Thymus (tissue), 11 donors: Measurements from ENCODE around the gene NEGR1. TPM values are rescaled to one million over a fixed set of nuclear protein-coding genes. Genes with fewer than 3 reads are reported as not detected.
A peak's percentile ranks its signal among the peaks of the same experiment; 100 is the strongest.

Experiments used
- DNase-seq, 9 donors: peaks; one replicate each; pipeline ENCODE4 v3.0.0-alpha.2; 2013; ENCODE audit warnings: low spot score in 9 of 9, low read depth in 6 of 9, missing footprints in 1 of 9
- H3K27ac ChIP-seq, 2 donors: one replicate each; pipeline ENCODE4 v1.5.1; 2013; ENCODE audit warnings: control low read depth in 1 of 2, low read depth in 1 of 2, low read length in 1 of 2, mild to moderate bottlenecking in 1 of 2, moderate library complexity in 1 of 2
- H3K27me3 ChIP-seq, 2 donors: one replicate each; pipeline ENCODE4 v1.5.1; 2013; ENCODE audit warnings: low read length in 1 of 2; ENCODE audit not compliant: control insufficient read depth in 2 of 2, insufficient read depth in 1 of 2
- H3K36me3 ChIP-seq, 2 donors: one replicate each; pipeline ENCODE4 v1.5.1; 2013; ENCODE audit warnings: low read length in 1 of 2, mild to moderate bottlenecking in 1 of 2, moderate library complexity in 1 of 2; ENCODE audit not compliant: control insufficient read depth in 2 of 2, insufficient read depth in 2 of 2
- H3K4me1 ChIP-seq, 2 donors: one replicate each; pipeline ENCODE4 v1.5.1; 2013; ENCODE audit warnings: low read length in 2 of 2; ENCODE audit not compliant: control insufficient read depth in 2 of 2, insufficient read depth in 2 of 2
- H3K4me3 ChIP-seq, 2 donors: one replicate each; pipeline ENCODE4 v1.5.1; 2013; ENCODE audit warnings: low read length in 2 of 2, control low read depth in 1 of 2, mild to moderate bottlenecking in 1 of 2
- H3K9me3 ChIP-seq, 2 donors: one replicate each; pipeline ENCODE4 v1.5.1; 2013; ENCODE audit warnings: low read length in 1 of 2, mild to moderate bottlenecking in 1 of 2; ENCODE audit not compliant: control insufficient read depth in 2 of 2, insufficient read depth in 1 of 2
- WGBS: extraction: QIAGEN DNeasy Blood & Tissue Kit; methylation state at CpG from one replicate; pipeline ENCODE4 v1.1.7; 2013; 5-methylcytosine and 5-hydroxymethylcytosine counted together
- polyA plus RNA-seq: library from polyadenylated mRNA; stranded (reverse); fragments of 200-250 nt; gene quantifications from one replicate; pipeline ENCODE4 v1.2.3, GENCODE V29; 2013
- total RNA-seq: library from RNA; stranded (reverse); fragments of 120-200 nt; gene quantifications from one replicate; pipeline ENCODE4 v1.2.4, GENCODE V29; 2013
- donor health status: healthy.

NEGR1 gene
- total and polyA plus RNA-seq, 2 donors: 2.8 to 3.3 TPM

DNA sequence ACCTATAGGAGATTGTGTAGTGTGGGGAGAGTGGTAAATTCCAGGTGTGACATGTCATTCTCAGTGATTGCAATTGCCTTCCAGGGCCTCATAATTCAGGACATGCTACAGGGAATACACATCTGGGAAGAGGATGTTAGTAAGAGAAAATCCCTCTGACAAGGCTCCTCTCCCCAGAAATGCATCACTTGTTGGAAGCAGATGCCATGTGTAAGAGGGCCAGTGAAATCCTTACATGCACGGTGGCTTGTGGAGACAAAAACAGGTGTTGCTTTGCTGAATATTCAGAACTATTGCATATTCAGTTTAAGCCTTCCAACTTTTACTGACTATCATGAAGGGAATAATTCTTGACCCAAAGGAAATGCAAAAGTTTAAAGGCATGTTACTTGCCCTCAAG is 503.4 kb downstream of the NEGR1 start:
- no peak for DNase-seq
- H3K27me3 ChIP-seq: no peaks in the 10 kb centered on the region
- no peaks in the 10 kb centered on the region for H3K36me3 ChIP-seq
- WGBS: 51% methylated on average over 1 of the region's 1 CpG
- H3K4me3 ChIP-seq: no peak overlapping the region
- H3K9me3 ChIP-seq: peaks cover 0 to 3% of the 10 kb centered on the region in 2 donors
- peaks cover 0 to 6% of the 10 kb centered on the region in 2 donors for H3K4me1 ChIP-seq
- no peak overlapping the region for H3K27ac ChIP-seq

DNA sequence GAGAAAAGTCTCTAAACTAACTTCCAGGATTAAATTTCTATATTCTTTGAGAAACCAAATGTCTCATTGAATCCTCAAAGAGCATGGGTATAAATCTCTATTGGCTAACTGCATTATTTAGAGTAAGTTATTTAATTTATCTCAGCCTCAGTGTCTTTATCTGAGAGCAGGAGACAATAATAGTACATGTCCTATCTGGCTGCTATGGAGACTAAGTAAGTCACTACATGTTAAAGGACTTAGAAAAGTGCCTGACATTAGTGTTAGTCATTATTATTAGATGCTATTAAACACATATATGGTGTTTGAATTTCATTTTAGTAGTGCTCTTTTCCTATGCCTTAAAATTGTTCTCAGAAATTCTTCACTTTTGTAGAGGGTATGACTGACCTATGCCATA is 505.2 kb downstream of the NEGR1 start:
- no peak overlapping the region for H3K27ac ChIP-seq
- DNase-seq: no peak
- no peaks in the 10 kb centered on the region for H3K36me3 ChIP-seq
- H3K4me3 ChIP-seq: no peak overlapping the region
- H3K4me1 ChIP-seq: peaks cover 0 to 6% of the 10 kb centered on the region in 2 donors
- H3K9me3 ChIP-seq: peaks cover 0 to 3% of the 10 kb centered on the region in 2 donors
- H3K27me3 ChIP-seq: no peaks in the 10 kb centered on the region

DNA sequence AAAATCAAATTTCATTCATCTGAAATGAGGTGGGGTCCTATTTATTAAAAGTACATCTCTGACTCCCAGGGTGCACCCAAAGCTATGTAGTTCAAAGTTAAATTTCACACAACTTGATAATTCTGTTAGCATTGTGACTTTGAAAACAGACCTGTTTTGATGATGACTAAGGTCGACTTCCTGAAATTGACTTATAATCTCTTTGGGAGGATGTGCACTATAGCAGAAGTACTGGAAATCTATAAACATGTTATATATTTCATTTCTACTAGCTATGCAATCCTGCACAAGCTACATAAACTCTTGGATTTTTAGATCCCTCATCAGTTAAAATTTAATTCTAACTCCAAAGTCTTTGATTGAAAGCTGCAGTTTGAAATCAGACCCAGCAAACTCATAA is 507.6 kb downstream of the NEGR1 start:
- 29% methylated on average over 1 of the region's 1 CpG for WGBS
- DNase-seq: no peak
- peaks cover 0 to 3% of the 10 kb centered on the region in 2 donors for H3K9me3 ChIP-seq
- no peak overlapping the region for H3K4me3 ChIP-seq
- no peaks in the 10 kb centered on the region for H3K27me3 ChIP-seq
- no peaks in the 10 kb centered on the region for H3K36me3 ChIP-seq
- no peaks in the 10 kb centered on the region for H3K4me1 ChIP-seq
- H3K27ac ChIP-seq: no peak overlapping the region

DNA sequence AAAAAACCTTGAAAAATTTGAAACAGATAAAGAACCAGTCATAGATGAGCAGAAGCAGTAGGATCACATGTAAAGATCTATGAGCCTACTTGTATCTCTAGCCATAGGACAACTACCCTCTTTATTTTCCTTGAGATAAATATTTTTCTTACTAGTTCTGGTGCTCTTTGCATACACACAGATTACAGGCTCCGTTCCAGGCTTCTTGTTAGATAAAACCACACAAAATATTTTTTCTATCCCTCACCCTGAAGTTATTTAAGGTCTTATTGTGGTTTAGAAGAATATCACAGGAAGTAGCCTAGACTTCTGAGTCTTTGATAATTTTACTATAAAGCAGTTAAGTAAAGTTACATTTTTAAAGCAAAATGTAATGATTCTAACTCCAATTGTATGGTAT is 512.2 kb downstream of the NEGR1 start:
- no peaks in the 10 kb centered on the region for H3K36me3 ChIP-seq
- no peak overlapping the region for H3K4me3 ChIP-seq
- 2% methylated on average over 1 of the region's 1 CpG for WGBS
- DNase-seq: peak in 1 of 9 donors; percentile 35
- H3K4me1 ChIP-seq: no peaks in the 10 kb centered on the region
- no peak overlapping the region for H3K27ac ChIP-seq
- peaks cover 0 to 6% of the 10 kb centered on the region in 2 donors for H3K9me3 ChIP-seq
- H3K27me3 ChIP-seq: no peaks in the 10 kb centered on the region

GRCh38 chr1:71766748-71767147 is 515.6 kb downstream of the NEGR1 start:
- Histone ChIP-seq H3K4me1 (no peaks in the 10 kb centered on the region), H3K27me3 (no peaks in the 10 kb centered on the region), H3K4me3 (no peak overlapping the region), H3K36me3 (no peaks in the 10 kb centered on the region), H3K27ac (no peak overlapping the region), H3K9me3 (peaks cover 0 to 6% of the 10 kb centered on the region in 2 donors)
- WGBS: 94% methylated on average over 4 of the region's 4 CpGs
- DNase-seq: no peak

DNA sequence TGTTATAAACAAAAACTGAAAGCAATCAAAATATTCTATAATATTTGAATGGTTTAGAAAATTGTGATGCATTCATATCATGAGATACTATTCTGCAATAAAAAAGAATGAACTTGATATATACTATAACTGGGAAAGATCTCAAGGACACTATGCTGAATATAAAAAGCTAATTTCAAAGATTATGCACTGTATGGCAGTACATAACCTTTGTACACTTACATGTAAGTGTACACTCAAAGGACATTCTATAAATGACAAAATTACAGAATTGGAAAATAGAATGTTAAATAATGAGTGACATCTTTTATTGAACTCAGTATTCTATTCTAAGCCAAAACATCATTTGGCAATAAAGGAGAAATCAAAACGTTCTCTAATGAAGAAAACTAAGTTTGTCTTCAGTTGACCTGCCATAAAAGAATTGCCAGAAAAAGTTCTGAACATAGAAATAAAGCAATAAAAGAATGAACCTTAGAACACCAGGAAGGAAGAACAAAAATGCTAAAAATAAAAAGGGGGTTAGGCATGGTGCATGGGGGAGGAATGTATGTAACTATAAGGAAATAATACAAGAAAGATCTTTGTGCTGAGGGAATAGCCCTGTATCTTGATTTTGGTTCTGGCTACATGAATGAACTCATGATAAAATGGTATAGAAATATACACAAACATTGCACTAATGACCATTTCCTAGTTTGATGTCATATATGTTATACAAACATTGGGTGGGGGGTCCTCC is 519.7 kb downstream of the NEGR1 start:
- DNase-seq: no peak
- Histone ChIP-seq H3K27ac (no peak overlapping the region), H3K36me3 (no peaks in the 10 kb centered on the region), H3K4me1 (no peaks in the 10 kb centered on the region), H3K4me3 (no peak overlapping the region), H3K27me3 (no peaks in the 10 kb centered on the region), H3K9me3 (peaks cover 0 to 4% of the 10 kb centered on the region in 2 donors)
- whole genome bisulfite sequencing: 96% methylated on average over 1 of the region's 1 CpG

DNA sequence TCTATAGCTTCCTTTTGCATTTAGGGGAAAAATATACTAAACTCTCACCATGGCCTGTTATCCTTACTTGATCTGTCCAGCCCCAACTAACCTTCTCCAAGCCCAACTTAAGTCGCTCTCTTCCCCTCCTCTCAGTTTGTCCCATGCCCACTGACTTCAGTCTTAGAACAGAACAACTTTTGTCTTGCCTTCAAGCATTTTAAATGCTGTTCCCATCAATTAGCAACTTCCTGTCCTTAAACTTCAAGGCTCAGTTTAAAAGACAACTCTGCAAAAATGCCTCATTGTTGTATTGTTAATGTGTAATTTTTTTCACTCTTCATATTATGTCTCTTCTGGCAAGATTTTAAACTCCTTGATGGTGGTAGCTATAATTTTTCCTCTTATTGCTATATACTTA is 526.9 kb downstream of the NEGR1 start:
- DNase-seq: no peak
- 96% methylated on average over 1 of the region's 1 CpG for WGBS
- H3K36me3 ChIP-seq: no peaks in the 10 kb centered on the region
- peaks cover 6 to 13% of the 10 kb centered on the region in 2 donors for H3K4me1 ChIP-seq
- no peak overlapping the region for H3K4me3 ChIP-seq
- H3K27ac ChIP-seq: no peak overlapping the region
- H3K9me3 ChIP-seq: peaks cover 0 to 3% of the 10 kb centered on the region in 2 donors
- H3K27me3 ChIP-seq: no peaks in the 10 kb centered on the region

GRCh38 chr1:71753746-71754145 is 528.6 kb downstream of the NEGR1 start:
- Histone ChIP-seq H3K27me3 (no peaks in the 10 kb centered on the region), H3K36me3 (no peaks in the 10 kb centered on the region), H3K4me3 (no peak overlapping the region), H3K4me1 (peaks cover 6 to 13% of the 10 kb centered on the region in 2 donors), H3K27ac (peak overlapping the region in 1 of 2 donors; percentile 80), H3K9me3 (no peaks in the 10 kb centered on the region)
- WGBS: 21% methylated on average over 4 of the region's 4 CpGs
- peak in 6 of 9 donors; percentile 29 to 75 (median 48) for DNase-seq

DNA sequence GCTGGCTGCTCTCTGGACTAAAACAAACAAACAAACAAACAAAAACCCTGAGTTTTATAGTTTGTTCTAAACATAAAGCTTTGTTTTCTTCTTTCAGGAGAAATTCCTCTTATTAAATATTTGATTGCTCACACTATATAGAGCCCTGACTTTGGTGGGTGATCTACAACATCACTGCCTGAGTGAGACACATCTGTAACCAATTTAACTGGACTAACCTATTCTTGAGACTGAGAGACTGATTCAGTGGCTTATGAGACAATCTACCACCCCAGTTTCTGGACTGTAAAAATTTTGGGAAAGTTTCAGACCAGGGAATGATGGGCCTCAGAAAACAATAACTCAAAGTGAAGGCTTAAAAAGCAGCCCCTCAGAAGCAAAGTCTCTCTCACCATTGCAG is 537.0 kb downstream of the NEGR1 start:
- H3K4me1 ChIP-seq: no peaks in the 10 kb centered on the region
- H3K9me3 ChIP-seq: no peaks in the 10 kb centered on the region
- H3K27me3 ChIP-seq: no peaks in the 10 kb centered on the region
- H3K36me3 ChIP-seq: no peaks in the 10 kb centered on the region
- no peak overlapping the region for H3K27ac ChIP-seq
- no peak overlapping the region for H3K4me3 ChIP-seq
- DNase-seq: no peak
